ENCODE results near the gene DDIT3. TPM values are rescaled to one million over a fixed set of nuclear protein-coding genes. Genes with fewer than 3 reads are reported as not detected.

DDIT3 gene
- total and polyA plus RNA-seq, 4 donors, result 31.0 to 74.7 (median 51.4) TPM

GRCh38 chr12:57470286-57470969, 49.9 kb downstream of the DDIT3 start:
- ATAC-seq (ENCODE audit: insufficient read depth, low FRiP score), result no peak
- no peak overlapping the region for H3K27ac ChIP-seq (ENCODE audit: low read depth in 1 of 2, low read length in 1 of 2)
- 93 to 94% methylated on average over 14 of the region's 14 CpGs for WGBS, 2 donors

GRCh38 chr12:57469296-57470164, 50.8 kb downstream of the DDIT3 start:
- H3K9me3 ChIP-seq (ENCODE audit: control insufficient read depth in 4 of 4, insufficient read depth in 3 of 4, low read length in 3 of 4), result no peaks in the 10 kb centered on the region
- no peak for ATAC-seq (ENCODE audit: insufficient read depth, low FRiP score)
- H3K9ac ChIP-seq (ENCODE audit: insufficient read depth in 1 of 2, low read length in 2 of 2), result no peak overlapping the region
- TF ChIP-seq, protein P1, sequence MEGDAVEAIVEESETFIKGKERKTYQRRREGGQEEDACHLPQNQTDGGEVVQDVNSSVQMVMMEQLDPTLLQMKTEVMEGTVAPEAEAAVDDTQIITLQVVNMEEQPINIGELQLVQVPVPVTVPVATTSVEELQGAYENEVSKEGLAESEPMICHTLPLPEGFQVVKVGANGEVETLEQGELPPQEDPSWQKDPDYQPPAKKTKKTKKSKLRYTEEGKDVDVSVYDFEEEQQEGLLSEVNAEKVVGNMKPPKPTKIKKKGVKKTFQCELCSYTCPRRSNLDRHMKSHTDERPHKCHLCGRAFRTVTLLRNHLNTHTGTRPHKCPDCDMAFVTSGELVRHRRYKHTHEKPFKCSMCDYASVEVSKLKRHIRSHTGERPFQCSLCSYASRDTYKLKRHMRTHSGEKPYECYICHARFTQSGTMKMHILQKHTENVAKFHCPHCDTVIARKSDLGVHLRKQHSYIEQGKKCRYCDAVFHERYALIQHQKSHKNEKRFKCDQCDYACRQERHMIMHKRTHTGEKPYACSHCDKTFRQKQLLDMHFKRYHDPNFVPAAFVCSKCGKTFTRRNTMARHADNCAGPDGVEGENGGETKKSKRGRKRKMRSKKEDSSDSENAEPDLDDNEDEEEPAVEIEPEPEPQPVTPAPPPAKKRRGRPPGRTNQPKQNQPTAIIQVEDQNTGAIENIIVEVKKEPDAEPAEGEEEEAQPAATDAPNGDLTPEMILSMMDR (IDR thresholded peaks at IDR 0.05; ENCODE audit: control extremely low read depth, extremely low read depth), result no peak
- 78 to 85% methylated on average over 10 of the region's 10 CpGs for WGBS, 2 donors
- H3K27me3 ChIP-seq (ENCODE audit: control insufficient read depth in 3 of 3, insufficient read depth in 3 of 3, low read length in 2 of 3), result peaks cover 0 to 12% (median 11%) of the 10 kb centered on the region in 3 donors
- H3K4me1 ChIP-seq (ENCODE audit: control insufficient read depth in 5 of 5, insufficient read depth in 5 of 5, low read length in 5 of 5), result no peaks in the 10 kb centered on the region
- no peak for DNase-seq
- H3K4me3 ChIP-seq, result no peak overlapping the region
- peaks cover 0 to 31% (median 12%) of the 10 kb centered on the region in 4 donors for H3K36me3 ChIP-seq (ENCODE audit: control insufficient read depth in 4 of 4, insufficient read depth in 4 of 4, low read length in 4 of 4)
- no peak overlapping the region for H3K27ac ChIP-seq (ENCODE audit: low read depth in 1 of 2, low read length in 1 of 2)

More at GRCh38 chr12:57470286-57470969, 49.9 kb downstream of the DDIT3 start:
- no peak for DNase-seq
- TF ChIP-seq, protein P1 (IDR thresholded peaks at IDR 0.05; ENCODE audit: control extremely low read depth, extremely low read depth), result no peak
- H3K27me3 ChIP-seq (ENCODE audit: control insufficient read depth in 3 of 3, insufficient read depth in 3 of 3, low read length in 2 of 3), result peaks cover 0 to 20% (median 18%) of the 10 kb centered on the region in 3 donors
- peaks cover 0 to 6% (median 0%) of the 10 kb centered on the region in 5 donors for H3K4me1 ChIP-seq (ENCODE audit: control insufficient read depth in 5 of 5, insufficient read depth in 5 of 5, low read length in 5 of 5)
- H3K9me3 ChIP-seq (ENCODE audit: control insufficient read depth in 4 of 4, insufficient read depth in 3 of 4, low read length in 3 of 4), result no peaks in the 10 kb centered on the region
- H3K36me3 ChIP-seq (ENCODE audit: control insufficient read depth in 4 of 4, insufficient read depth in 4 of 4, low read length in 4 of 4), result peaks cover 0 to 29% (median 9%) of the 10 kb centered on the region in 4 donors
- no peak overlapping the region for H3K9ac ChIP-seq (ENCODE audit: insufficient read depth in 1 of 2, low read length in 2 of 2)
- H3K4me3 ChIP-seq, result no peak overlapping the region

DNA sequence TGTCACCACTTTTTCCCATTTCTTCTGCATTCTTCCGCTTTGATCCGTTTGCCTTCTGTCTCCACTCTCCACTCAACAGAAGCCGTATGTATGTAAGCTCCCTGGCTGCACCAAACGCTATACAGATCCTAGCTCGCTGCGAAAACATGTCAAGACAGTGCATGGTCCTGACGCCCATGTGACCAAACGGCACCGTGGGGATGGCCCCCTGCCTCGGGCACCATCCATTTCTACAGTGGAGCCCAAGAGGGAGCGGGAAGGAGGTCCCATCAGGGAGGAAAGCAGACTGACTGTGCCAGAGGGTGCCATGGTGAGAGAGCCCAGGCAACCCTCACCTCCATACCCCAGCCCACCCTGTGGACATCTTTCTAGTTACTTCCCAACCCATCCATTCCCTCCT, 52.4 kb downstream of the DDIT3 start:
- TF ChIP-seq, protein P1 (IDR thresholded peaks at IDR 0.05; ENCODE audit: control extremely low read depth, extremely low read depth), result no peak
- 77 to 89% methylated on average over 11 of the region's 11 CpGs for WGBS, 2 donors
- DNase-seq (no peak), ATAC-seq (ENCODE audit: insufficient read depth, low FRiP score) (no peak)
- Histone ChIP-seq H3K27me3 (ENCODE audit: control insufficient read depth in 3 of 3, insufficient read depth in 3 of 3, low read length in 2 of 3) (peaks cover 0 to 3% (median 0%) of the 10 kb centered on the region in 3 donors), H3K9me3 (ENCODE audit: control insufficient read depth in 4 of 4, insufficient read depth in 3 of 4, low read length in 3 of 4) (no peaks in the 10 kb centered on the region), H3K4me1 (ENCODE audit: control insufficient read depth in 5 of 5, insufficient read depth in 5 of 5, low read length in 5 of 5) (peaks cover 0 to 2% (median 0%) of the 10 kb centered on the region in 5 donors), H3K36me3 (ENCODE audit: control insufficient read depth in 4 of 4, insufficient read depth in 4 of 4, low read length in 4 of 4) (peaks cover 0 to 40% (median 15%) of the 10 kb centered on the region in 4 donors), H3K27ac (ENCODE audit: low read depth in 1 of 2, low read length in 1 of 2) (no peak overlapping the region), H3K9ac (ENCODE audit: insufficient read depth in 1 of 2, low read length in 2 of 2) (no peak overlapping the region), H3K4me3 (no peak overlapping the region)

Data from lung (tissue), 12 donors.